HG02642 (cell line): ENCODE data around the gene SLIT3.

ENCODE experiments used
- ATAC-seq: cut with Tn5 transposase; IDR thresholded peaks from one replicate; pipeline ENCODE4 v1.9.1; 2021; ENCODE audit warnings: mild to moderate bottlenecking; ENCODE audit not compliant: unreplicated experiment, poor library complexity

The SLIT3 gene

DNA sequence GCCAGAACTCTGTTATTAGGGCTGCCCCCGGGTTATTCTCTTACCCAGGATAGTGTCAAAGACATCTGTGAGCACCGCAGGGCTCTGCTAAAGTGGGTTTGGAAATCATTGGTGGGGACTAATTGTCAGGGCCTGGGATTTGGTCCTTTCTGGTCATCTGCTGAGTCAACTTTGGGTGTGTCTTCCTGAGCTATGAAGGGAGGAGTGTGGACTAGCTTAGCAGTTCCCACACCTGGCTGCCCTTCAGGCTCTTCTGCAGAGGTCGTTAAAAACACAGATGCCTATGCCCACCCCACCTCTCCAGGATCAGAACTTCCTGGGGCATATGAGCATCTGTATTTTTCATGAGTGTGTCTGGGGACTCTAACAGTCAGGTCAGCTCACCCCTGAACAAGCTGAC is 352.2 kb downstream of the SLIT3 start:
- no peak for ATAC-seq

DNA sequence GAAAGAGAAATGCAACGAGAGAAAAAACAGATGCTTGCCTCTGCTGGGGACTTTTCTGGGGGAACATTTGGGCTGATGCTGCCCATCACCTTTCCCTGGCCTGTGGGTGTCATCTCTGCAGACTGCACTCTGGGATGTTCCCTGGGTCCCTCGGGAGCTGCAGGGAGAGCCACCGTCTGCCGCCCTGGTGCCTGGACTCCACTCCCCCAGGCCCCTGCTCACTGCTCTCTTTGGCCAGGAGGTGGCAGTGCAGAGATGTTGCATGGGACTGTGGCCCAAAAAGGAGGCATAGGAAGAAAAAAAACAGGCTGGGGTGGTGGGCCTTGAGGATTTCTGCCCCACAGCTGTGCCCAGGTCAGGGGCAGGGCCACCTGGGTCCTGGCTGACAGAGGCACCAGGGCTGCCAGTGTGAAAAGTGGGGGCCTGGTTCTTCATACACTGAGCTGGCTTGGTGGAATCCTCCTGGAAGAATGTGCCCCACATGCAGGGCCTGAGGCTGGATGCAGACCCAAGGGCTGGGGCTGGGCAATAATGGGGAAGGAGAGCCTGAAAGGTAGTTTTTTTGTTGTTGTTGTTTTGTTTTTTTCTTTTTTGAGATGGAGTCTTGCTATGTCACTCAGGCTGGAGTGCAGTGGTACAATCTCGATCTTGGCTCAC is 353.6 kb downstream of the SLIT3 start:
- peak; percentile 86 for ATAC-seq

- ATAC-seq = no peak
These were observed 354.6 kb downstream of the SLIT3 start for GRCh38 chr5:168946363-168946762.

GRCh38 chr5:168944004-168944403 is 356.9 kb downstream of the SLIT3 start:
- no peak for ATAC-seq

DNA sequence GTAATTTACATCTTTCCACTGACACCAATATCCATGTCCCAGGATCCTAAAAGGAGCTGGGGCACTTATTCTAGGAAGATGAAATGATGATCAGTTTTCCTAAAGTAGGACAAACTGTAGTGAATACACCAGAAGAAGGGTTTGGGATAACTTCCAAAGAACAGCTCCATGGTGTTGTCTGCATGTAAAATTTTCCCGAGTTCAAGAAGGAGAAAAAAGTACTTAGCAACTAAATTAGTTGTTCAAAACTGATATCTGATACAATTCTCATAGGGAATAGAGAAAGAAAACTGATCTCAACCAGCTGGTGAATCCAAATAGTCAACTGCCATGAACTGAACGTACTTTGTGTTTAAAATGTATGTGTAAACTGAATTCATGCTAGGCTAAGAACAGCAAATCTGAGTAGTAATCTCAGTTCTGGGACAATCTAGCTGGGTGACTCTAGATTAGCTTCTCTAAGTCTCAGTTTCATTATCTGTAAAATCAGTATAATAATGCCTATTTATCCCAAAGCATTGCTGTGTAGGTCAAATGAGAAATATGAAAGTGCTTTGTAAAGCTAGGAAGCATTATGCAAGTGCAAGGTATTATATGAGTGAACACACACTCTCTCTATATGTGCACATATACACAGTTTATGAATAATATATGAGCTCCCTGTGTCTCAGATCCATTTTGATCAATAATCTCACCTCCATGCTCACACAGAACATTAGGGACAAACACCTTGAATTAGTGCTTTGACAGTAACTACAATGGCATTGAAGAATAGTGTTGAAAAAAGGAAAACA is 357.7 kb downstream of the SLIT3 start:
- ATAC-seq = no peak

DNA sequence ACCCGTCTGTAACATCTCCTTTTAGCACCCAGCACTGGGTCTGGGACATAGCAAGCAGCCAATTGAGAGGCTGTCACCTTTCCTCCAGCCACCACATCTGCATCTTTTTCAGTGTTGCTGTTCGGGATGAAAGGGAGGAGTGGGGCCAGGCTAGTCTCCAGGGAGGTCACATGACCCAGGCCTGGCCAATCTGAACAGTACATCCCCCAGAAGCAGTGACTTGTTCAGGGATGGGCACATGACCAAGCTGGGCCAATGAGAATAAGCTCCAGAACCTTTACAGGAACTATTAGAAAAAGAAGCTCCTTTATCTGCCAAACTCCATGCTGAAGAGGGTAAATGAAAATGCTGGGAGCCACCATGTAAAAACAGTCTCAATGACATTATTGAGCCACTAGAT is 359.0 kb downstream of the SLIT3 start:
- ATAC-seq = no peak

- ATAC-seq = no peak
These were observed 360.2 kb downstream of the SLIT3 start for GRCh38 chr5:168940712-168941111.

GRCh38 chr5:168939887-168940544 is 360.9 kb downstream of the SLIT3 start:
- no peak for ATAC-seq

- ATAC-seq = no peak
These were observed 361.7 kb downstream of the SLIT3 start for GRCh38 chr5:168939156-168939800.

GRCh38 chr5:168936511-168936910 is 364.4 kb downstream of the SLIT3 start:
- no peak for ATAC-seq

DNA sequence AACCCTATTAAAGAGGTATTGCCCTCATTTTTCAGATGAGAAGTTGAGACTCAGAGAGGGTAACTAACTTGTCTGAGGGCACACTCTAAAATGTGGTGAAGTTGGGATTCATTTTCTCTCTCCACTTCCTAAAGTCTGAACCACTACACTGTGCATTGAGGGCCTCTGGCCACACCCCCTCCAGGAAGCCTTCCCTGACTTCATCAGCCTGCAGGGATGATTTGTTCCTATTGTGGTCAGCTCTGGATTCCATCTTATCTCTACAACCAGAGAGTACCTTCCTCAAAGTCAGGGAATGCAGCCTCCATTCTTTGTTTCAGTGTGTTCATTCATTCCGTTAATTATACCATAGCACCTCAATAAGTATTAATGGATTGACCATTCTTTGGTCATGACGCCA is 365.8 kb downstream of the SLIT3 start:
- no peak for ATAC-seq

- ATAC-seq = no peak
These were observed 366.8 kb downstream of the SLIT3 start for GRCh38 chr5:168934169-168934568.

DNA sequence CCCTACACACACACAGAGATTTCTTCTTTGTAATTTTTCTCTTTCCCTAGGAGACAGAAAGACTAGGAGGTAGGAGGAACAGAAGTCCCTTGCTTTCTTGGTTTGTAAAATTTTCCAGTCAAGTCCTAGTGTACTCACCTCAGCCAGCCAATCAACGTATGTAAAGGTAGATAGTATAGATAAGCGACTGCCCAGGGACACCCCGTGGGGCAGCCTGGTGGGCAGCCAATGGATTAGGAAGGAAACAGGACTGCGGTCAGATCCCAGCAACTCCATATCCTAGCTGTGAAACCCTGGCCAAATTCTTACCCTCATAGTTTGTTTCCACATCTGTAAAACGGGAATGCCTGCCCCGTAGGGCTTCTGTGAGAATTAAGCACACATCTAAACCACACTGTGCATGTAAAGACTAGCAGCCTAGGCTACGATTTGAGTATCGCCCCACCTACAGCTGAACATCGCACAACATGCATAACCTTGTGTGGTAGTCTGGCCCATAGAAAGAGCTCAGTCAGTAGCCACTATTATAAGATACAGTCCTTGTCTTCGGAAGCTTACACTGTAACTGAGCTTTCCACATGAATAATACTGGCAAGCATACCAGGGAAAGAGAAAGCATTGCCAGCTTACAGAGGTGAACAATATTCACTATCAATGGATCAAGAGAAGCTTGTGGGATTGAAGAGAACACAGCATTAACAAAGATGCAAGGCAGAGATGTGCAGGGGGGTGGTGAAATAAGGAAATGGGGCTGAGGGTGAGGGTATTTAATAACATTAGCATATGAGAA is 368.3 kb downstream of the SLIT3 start:
- ATAC-seq = no peak

DNA sequence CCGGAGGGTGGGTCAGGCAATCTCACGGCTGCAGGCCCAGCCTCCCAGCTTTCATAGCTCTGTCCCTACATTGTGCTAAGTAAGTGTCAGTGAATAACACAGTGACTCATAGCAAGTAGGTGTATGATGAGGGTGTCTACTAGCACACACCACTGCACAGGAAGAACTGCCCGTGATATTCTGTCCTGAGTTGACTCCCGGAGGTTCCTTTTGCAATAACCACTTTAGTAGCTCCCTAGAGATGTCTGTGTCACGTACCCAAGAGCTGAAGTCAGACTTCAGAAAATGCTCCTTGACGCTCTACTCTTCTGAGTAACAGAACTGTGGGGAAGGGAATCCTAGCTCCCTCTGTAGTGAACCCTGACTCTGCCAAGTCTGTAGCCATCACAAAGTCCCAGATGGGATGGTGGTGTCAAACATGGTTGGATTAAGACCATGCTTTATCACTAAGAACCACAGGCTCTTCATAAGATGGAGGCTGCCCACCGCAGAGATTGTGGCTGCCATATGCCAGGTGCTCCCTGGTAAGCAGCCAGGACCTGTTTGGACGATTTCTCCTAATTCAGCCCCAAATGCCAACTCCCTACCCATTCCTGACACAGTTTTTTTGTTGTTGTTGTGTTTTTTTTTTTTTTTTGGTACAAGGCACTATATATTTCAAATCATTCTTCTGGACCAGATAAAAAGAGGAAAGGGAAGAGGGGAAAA is 369.1 kb downstream of the SLIT3 start:
- no peak for ATAC-seq

DNA sequence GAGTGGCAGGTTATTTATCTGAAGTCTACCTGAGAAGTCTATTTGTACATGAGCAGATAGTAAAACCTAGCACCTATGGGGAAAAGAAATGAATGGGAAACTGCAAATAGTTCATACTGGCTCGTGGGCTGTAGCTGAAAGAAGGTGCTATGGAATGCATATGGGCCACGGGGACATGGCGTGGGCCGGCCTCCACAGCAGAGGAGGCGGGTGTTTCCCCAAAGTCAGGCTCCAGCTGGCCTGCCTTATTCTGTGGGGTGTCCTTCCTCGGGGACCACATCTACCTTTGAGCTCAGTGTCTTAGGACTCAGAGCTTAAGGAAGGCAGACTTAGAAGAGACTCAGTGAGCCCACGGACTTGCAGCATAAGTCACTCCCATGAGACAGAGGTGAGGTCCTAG is 371.3 kb downstream of the SLIT3 start:
- ATAC-seq = no peak

- no peak for ATAC-seq
These were observed 375.8 kb downstream of the SLIT3 start for GRCh38 chr5:168925160-168925559.

DNA sequence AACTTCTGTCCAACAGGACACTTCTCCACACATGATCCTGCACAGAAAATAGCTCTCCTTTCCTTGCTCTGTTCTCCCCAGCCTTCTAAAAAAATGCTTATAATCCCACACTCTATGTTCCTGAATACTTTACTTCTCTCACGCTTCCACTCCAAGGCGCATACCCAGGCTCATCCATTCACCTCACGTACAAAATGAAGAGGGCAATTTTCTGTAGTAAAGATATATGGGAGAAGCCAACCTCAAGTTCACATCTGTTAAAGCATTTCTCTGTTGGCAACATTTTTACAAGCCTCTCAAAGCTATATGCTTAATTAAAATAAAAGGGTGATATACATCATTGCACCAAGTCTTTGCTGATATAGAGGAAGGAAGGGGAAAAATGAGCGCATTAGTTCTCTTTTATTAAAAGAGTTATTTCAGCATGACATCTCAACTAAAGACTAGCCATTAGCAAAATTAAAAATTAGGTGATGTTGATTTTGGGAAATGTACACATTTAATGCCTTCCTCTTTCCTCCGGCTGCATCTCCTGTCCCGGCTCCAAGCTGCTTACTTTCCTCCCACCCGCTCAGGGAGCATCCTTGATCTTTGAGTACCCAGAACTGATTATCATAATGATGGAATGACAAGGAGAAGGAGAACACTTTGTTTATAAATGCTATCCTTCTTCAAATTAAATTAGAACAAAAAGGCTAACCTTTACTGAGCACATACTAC is 379.6 kb downstream of the SLIT3 start:
- ATAC-seq = no peak

DNA sequence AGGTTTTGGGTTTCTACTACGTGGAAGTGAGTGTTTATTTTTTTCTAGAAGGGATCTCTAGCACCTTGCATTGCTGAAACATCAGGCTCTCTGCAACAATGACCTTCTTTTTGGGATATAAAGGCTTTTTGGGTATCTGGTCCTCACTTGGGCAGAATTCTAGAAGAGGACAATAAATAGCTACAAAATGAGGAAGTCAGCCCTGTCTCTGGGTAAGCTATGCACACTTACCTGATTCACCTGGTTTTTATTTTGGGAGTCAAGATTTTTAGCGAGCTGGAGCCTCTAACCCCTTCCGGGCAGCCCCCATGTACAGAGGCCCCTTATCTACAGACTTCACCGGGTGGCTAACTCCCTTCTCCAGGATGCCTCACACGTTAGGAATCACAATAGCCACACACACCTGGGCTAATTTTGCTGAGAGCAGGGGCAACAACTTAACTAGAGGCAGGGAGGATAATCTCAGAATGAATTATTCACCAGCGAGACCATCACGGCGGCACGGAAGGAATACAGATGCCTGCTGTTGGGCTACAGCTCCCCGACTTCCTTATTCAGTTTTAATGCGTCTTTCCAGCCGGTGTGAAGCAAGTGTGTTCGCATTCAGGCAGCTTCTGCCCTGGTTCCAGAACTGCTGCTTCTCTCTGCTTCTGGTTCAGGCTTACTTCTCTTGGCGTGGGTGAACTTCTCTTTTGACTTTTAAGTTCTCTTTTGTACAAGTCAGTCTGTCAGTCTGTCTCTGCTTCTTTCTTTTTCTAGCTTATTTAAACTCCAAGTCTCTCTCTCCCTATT is 380.7 kb downstream of the SLIT3 start:
- no peak for ATAC-seq
